Activated T-helper 1 cell treated with anti-CD3 and anti-CD28 coated beads, Interleukin-12 subunit alpha, Interleukin-12 subunit beta, Interleukin-2, Interleukin-4 antibody, amounts not matched to agents 30 ng/mL and 10 ng/mL and 1 ng/mL, durations not matched to agents 14 hours and 24 hours and 36 hours (primary cell): ENCODE measurements around the gene MIPOL1. TPM values are rescaled to one million over a fixed set of nuclear protein-coding genes. Genes with fewer than 3 reads are reported as not detected.

Source experiments
- DNase-seq: peaks from one replicate; pipeline ENCODE4 v3.0.0; 2021; ENCODE audit warnings: low spot score
- H3K27ac Mint-ChIP-seq: one replicate; pipeline ENCODE4 v1.8.0; 2021; ENCODE audit warnings: mild to moderate bottlenecking, mixed read lengths
- H3K27me3 Mint-ChIP-seq: one replicate; pipeline ENCODE4 v1.8.0; 2022; ENCODE audit warnings: mild to moderate bottlenecking, moderate library complexity, mixed read lengths; ENCODE audit not compliant: insufficient read depth
- H3K36me3 Mint-ChIP-seq: one replicate; pipeline ENCODE4 v1.8.0; 2021; ENCODE audit warnings: low read depth, mixed read lengths
- H3K4me1 Mint-ChIP-seq: one replicate; pipeline ENCODE4 v1.8.0; 2021; ENCODE audit warnings: low read depth, mixed read lengths
- H3K4me3 Mint-ChIP-seq: one replicate; pipeline ENCODE4 v1.8.0; 2021; ENCODE audit warnings: mild to moderate bottlenecking, moderate library complexity, mixed read lengths
- H3K9me3 Mint-ChIP-seq: one replicate; pipeline ENCODE4 v1.8.0; 2021; ENCODE audit warnings: mixed read lengths
- intact Hi-C: fragments of 100-400 bp; cut with micrococcal nuclease; formaldehyde crosslinking; loops from one replicate; pipeline ENCODE4 v1.15.1; 2024
- total RNA-seq: library from RNA; stranded (reverse); gene quantifications from 2 replicates; pipeline ENCODE4 v1.2.3, GENCODE V29; 2022

Gene MIPOL1
- total RNA-seq, 1 donor from 2014 or later: not detected

DNA sequence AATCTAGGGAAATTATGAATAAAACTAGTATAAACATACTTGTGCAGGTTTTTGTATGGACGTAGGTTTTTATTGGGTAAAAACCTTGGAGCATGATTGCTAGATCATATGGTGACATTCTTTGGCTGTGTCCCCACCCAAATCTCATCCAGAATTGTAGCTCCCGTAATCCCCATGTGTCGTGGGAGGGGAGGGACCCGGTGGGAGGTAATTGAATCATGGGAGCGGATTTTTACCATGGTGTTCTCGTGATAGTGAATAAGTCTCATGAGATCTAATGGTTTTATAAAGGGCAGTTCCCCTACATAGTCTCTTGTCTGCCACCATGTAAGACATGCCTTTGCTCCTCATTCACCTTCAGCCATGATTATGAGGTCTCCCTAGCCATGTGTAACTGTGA is 276.5 kb downstream of the MIPOL1 start:
- Mint-ChIP-seq H3K4me1 (no peaks in the 10 kb centered on the region), H3K36me3 (no peaks in the 10 kb centered on the region), H3K4me3 (no peak overlapping the region), H3K27ac (no peak overlapping the region), H3K27me3 (no peaks in the 10 kb centered on the region), H3K9me3 (peaks cover 8% of the 10 kb centered on the region)
- DNase-seq: no peak
- intact Hi-C loops: no loop called here

DNA sequence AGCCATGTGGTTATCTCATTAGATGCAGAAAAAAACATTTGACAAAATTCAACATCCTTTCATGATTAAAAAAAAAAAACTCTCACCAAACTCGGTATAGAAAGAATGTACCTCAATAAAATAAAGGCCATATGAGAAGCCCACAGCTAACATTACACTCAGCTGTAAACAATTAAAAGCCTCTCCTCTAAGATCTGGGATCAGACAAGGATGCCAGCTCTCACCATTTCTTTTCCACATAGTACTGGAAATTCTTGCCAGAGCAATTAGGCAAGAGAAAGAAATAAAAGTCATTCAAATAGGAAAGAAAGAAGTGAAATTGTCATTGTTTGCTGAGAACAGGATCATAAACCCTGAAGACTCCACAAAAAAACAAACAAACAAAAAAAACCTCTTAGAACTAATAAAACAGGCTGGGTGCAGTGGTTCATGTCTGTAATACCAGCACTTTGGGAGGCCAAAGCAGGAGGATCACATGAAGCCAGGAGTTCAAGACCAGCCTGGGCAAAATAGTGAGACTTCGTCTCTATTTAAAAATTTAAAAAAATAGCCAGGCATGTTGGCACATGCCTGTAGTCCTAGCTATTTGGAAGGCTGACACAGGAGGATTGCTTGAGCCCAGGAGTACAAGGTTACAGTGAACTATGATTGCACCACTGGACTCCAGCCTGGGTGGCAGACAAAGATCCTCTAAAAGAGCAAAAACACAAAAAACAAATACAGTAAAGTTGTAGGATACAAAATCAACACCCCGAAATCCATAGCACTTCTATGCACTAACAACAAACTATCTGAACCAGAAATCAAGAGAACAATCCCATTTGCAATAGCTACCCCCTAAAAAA is 282.9 kb downstream of the MIPOL1 start:
- H3K4me1 Mint-ChIP-seq: no peaks in the 10 kb centered on the region
- peaks cover 23% of the 10 kb centered on the region for H3K9me3 Mint-ChIP-seq
- H3K36me3 Mint-ChIP-seq: no peaks in the 10 kb centered on the region
- no peaks in the 10 kb centered on the region for H3K27me3 Mint-ChIP-seq
- intact Hi-C loops: no loop called here
- DNase-seq: no peak
- no peak overlapping the region for H3K27ac Mint-ChIP-seq
- no peak overlapping the region for H3K4me3 Mint-ChIP-seq

DNA sequence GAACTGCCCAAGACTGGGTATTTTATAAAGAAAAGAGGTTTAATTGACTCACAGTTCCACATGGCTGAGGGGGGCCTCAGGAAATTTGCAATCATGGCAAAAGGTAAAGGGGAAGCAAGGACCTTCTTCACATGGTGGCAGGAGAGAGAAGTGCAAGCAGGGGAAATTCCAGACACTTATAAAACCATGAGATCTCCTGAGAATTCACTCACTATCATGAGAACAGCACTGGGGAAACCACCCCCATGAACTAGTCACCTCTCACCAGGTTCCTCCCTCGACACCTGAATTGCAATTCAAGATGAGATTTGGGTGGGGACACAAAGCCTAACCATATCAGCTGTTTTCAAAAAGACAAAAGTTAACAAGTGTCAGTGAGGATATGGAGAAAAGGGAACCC is 284.7 kb downstream of the MIPOL1 start:
- Mint-ChIP-seq H3K9me3 (peaks cover 27% of the 10 kb centered on the region), H3K36me3 (no peaks in the 10 kb centered on the region), H3K4me1 (no peaks in the 10 kb centered on the region), H3K27me3 (no peaks in the 10 kb centered on the region), H3K4me3 (no peak overlapping the region), H3K27ac (no peak overlapping the region)
- intact Hi-C loops: no loop called here
- no peak for DNase-seq

- no peak overlapping the region for H3K27ac Mint-ChIP-seq
- H3K27me3 Mint-ChIP-seq: no peaks in the 10 kb centered on the region
- H3K36me3 Mint-ChIP-seq: no peaks in the 10 kb centered on the region
- H3K4me1 Mint-ChIP-seq: no peaks in the 10 kb centered on the region
- no peak for DNase-seq
- H3K9me3 Mint-ChIP-seq: peaks cover 29% of the 10 kb centered on the region
- no peak overlapping the region for H3K4me3 Mint-ChIP-seq
- intact Hi-C loops: no loop called here
These were observed 285.9 kb downstream of the MIPOL1 start for GRCh38 chr14:37483672-37484071.

GRCh38 chr14:37490607-37491006 is 292.9 kb downstream of the MIPOL1 start:
- H3K36me3 Mint-ChIP-seq: no peaks in the 10 kb centered on the region
- peaks cover 13% of the 10 kb centered on the region for H3K9me3 Mint-ChIP-seq
- intact Hi-C loops: no loop called here
- DNase-seq: no peak
- no peaks in the 10 kb centered on the region for H3K27me3 Mint-ChIP-seq
- no peak overlapping the region for H3K27ac Mint-ChIP-seq
- H3K4me1 Mint-ChIP-seq: no peaks in the 10 kb centered on the region
- no peak overlapping the region for H3K4me3 Mint-ChIP-seq

GRCh38 chr14:37491076-37491475 is 293.3 kb downstream of the MIPOL1 start:
- Mint-ChIP-seq H3K9me3 (peaks cover 9% of the 10 kb centered on the region), H3K27me3 (no peaks in the 10 kb centered on the region), H3K27ac (no peak overlapping the region), H3K4me1 (no peaks in the 10 kb centered on the region), H3K36me3 (no peaks in the 10 kb centered on the region), H3K4me3 (no peak overlapping the region)
- intact Hi-C loops: no loop called here
- no peak for DNase-seq

- no peaks in the 10 kb centered on the region for H3K27me3 Mint-ChIP-seq
- H3K9me3 Mint-ChIP-seq: no peaks in the 10 kb centered on the region
- intact Hi-C loops: no loop called here
- no peaks in the 10 kb centered on the region for H3K36me3 Mint-ChIP-seq
- H3K27ac Mint-ChIP-seq: no peak overlapping the region
- no peaks in the 10 kb centered on the region for H3K4me1 Mint-ChIP-seq
- DNase-seq: no peak
- no peak overlapping the region for H3K4me3 Mint-ChIP-seq
These were observed 295.9 kb downstream of the MIPOL1 start for GRCh38 chr14:37493606-37494005.

DNA sequence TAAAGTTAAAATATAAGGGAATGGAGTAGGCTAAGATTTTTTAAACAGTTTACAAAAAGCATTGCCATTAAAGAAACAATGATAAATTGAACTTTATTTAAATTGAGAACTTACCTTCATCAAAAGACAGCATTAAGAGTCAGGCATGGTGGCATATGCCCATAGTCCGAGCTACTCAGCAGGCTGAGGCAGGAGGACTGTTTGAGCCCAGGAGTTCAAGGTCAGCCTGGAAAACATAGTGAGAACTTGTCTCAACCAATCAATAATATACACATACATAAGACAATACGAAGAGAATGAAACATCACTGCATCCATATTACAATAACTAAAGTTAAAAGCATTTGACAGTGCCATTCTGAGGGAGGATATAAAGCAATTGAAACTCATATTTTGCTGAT is 299.7 kb downstream of the MIPOL1 start:
- H3K9me3 Mint-ChIP-seq: peaks cover 2% of the 10 kb centered on the region
- H3K36me3 Mint-ChIP-seq: no peaks in the 10 kb centered on the region
- intact Hi-C loops: no loop called here
- H3K27ac Mint-ChIP-seq: no peak overlapping the region
- no peak overlapping the region for H3K4me3 Mint-ChIP-seq
- DNase-seq: no peak
- H3K4me1 Mint-ChIP-seq: no peaks in the 10 kb centered on the region
- no peaks in the 10 kb centered on the region for H3K27me3 Mint-ChIP-seq

- H3K4me3 Mint-ChIP-seq: no peak overlapping the region
- no peak overlapping the region for H3K27ac Mint-ChIP-seq
- intact Hi-C loops: no loop called here
- no peaks in the 10 kb centered on the region for H3K27me3 Mint-ChIP-seq
- H3K9me3 Mint-ChIP-seq: peaks cover 7% of the 10 kb centered on the region
- H3K4me1 Mint-ChIP-seq: no peaks in the 10 kb centered on the region
- H3K36me3 Mint-ChIP-seq: no peaks in the 10 kb centered on the region
- no peak for DNase-seq
These were observed 304.1 kb downstream of the MIPOL1 start for GRCh38 chr14:37501877-37502276.

GRCh38 chr14:37508503-37508902 is 310.8 kb downstream of the MIPOL1 start:
- no peak for DNase-seq
- Mint-ChIP-seq H3K36me3 (no peaks in the 10 kb centered on the region), H3K27ac (no peak overlapping the region), H3K27me3 (no peaks in the 10 kb centered on the region), H3K9me3 (peaks cover 7% of the 10 kb centered on the region), H3K4me1 (no peaks in the 10 kb centered on the region), H3K4me3 (no peak overlapping the region)
- intact Hi-C loops: no loop called here

DNA sequence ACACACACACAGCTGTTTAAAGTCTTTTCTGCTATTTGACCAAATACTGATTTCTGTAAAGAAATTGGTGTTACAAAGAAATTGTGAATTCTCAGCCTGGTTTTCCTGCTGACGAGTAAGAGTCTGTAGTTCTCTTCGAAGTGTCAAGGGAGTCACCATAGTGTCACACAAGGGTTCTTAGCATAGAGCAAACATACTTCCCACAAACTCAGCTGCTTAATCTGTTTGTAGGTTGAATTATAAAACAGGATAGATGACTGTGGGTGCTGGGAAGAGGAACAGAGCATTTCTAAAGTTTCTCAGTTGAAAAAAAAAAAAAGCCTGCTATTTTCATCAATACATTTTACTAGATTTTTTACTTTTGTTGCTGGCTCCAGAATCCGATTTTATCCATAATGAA is 314.4 kb downstream of the MIPOL1 start:
- Mint-ChIP-seq H3K27ac (no peak overlapping the region), H3K9me3 (peaks cover 3% of the 10 kb centered on the region), H3K27me3 (no peaks in the 10 kb centered on the region), H3K4me1 (no peaks in the 10 kb centered on the region), H3K36me3 (no peaks in the 10 kb centered on the region), H3K4me3 (no peak overlapping the region)
- no peak for DNase-seq
- intact Hi-C loops: no loop called here

DNA sequence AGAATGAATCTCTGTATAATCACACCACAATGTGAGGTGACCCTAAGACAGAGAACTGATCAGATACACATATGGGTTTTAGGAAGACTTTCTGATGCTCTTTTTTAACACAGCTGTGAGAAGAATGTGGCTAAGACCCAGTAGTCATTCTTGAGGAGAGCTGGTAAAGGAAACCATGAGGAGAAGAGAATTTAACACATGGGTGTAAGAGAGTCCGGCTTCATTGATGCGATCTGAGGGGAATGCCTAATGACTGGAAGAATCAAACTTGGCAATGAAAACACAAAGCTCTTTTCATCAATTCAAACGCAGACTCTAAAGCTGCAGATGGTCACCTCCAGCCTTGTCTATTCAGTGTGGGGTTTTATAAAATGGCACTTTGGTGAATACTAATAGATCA is 318.0 kb downstream of the MIPOL1 start:
- no peaks in the 10 kb centered on the region for H3K9me3 Mint-ChIP-seq
- H3K27ac Mint-ChIP-seq: no peak overlapping the region
- H3K27me3 Mint-ChIP-seq: no peaks in the 10 kb centered on the region
- no peak for DNase-seq
- intact Hi-C loops: no loop called here
- no peaks in the 10 kb centered on the region for H3K4me1 Mint-ChIP-seq
- no peaks in the 10 kb centered on the region for H3K36me3 Mint-ChIP-seq
- H3K4me3 Mint-ChIP-seq: no peak overlapping the region

- Mint-ChIP-seq H3K36me3 (no peaks in the 10 kb centered on the region), H3K4me3 (no peak overlapping the region), H3K27ac (no peak overlapping the region), H3K9me3 (no peaks in the 10 kb centered on the region), H3K27me3 (no peaks in the 10 kb centered on the region), H3K4me1 (no peaks in the 10 kb centered on the region)
- no peak for DNase-seq
- intact Hi-C loops: no loop called here
These were observed 329.3 kb downstream of the MIPOL1 start for GRCh38 chr14:37526994-37527393.

- H3K27me3 Mint-ChIP-seq: no peaks in the 10 kb centered on the region
- H3K9me3 Mint-ChIP-seq: peaks cover 4% of the 10 kb centered on the region
These were observed 342.3 kb downstream of the MIPOL1 start for GRCh38 chr14:37539992-37540391.

More at GRCh38 chr14:37539992-37540391, 342.3 kb downstream of the MIPOL1 start:
- DNase-seq: no peak
- no peaks in the 10 kb centered on the region for H3K36me3 Mint-ChIP-seq
- no peak overlapping the region for H3K27ac Mint-ChIP-seq
- no peak overlapping the region for H3K4me3 Mint-ChIP-seq
- no peaks in the 10 kb centered on the region for H3K4me1 Mint-ChIP-seq
- intact Hi-C loops: no loop called here
